Right lung (tissue), 10 donors: ENCODE results near the gene ALDH1B1. TPM values are rescaled to one million over a fixed set of nuclear protein-coding genes. Genes with fewer than 3 reads are reported as not detected.

ENCODE experiments used
- DNase-seq, 2 donors: peaks; one replicate each; pipeline ENCODE4 v3.0.0-alpha.2; 2013
- long read RNA-seq, 8 donors: transcript quantifications; one replicate each; lab custom pipeline, GENCODE V29; 2026
- polyA plus RNA-seq, 5 donors: library from polyadenylated mRNA; unstranded; fragments of 120-200 nt; gene quantifications; one replicate each; pipeline versions ENCODE4 v1.2.1 to v1.2.3, GENCODE V29; 2013; ENCODE audit warnings: inconsistent platforms in 1 of 5, low replicate concordance in 1 of 5; ENCODE audit not compliant: insufficient read length in 5 of 5, insufficient read depth in 1 of 5

The ALDH1B1 gene
- 10 to 100 TPM; 14.3 to 20.9 (median 19.3) TPM for polyA plus RNA-seq
- long read RNA-seq, donor 1, partial matches to known transcripts = 29 of 32 reads
- long read RNA-seq, donor 1, other reads (novel, unspliced or antisense) = 0 of 32 reads
- long read RNA-seq, donor 2, transcript ALDH1B1-201 (2 exons, 3,066 nt) = major isoform, 7 of 7 reads
- long read RNA-seq, donor 2, partial matches to known transcripts = 0 of 7 reads
- long read RNA-seq, donor 2, other reads (novel, unspliced or antisense) = 0 of 7 reads
- long read RNA-seq, donor 3, partial matches to known transcripts = 0 of 1 reads
- long read RNA-seq, donor 3, other reads (novel, unspliced or antisense) = 0 of 1 reads
- long read RNA-seq, donor 4, transcript ALDH1B1-201 (2 exons, 3,066 nt) = major isoform, 5 of 19 reads
- long read RNA-seq, donor 4, partial matches to known transcripts = 14 of 19 reads
- long read RNA-seq, donor 4, other reads (novel, unspliced or antisense) = 0 of 19 reads
- long read RNA-seq, donor 5, transcript ALDH1B1-201 (2 exons, 3,066 nt) = major isoform, 12 of 12 reads
- long read RNA-seq, donor 5, partial matches to known transcripts = 0 of 12 reads
- long read RNA-seq, donor 5, other reads (novel, unspliced or antisense) = 0 of 12 reads
- long read RNA-seq, donor 6, transcript ALDH1B1-201 (2 exons, 3,066 nt) = major isoform, 6 of 6 reads
- long read RNA-seq, donor 6, partial matches to known transcripts = 0 of 6 reads
- long read RNA-seq, donor 6, other reads (novel, unspliced or antisense) = 0 of 6 reads
- long read RNA-seq, donor 7, partial matches to known transcripts = 0 of 3 reads
- long read RNA-seq, donor 7, other reads (novel, unspliced or antisense) = 0 of 3 reads
- long read RNA-seq, donor 8, transcript ALDH1B1-201 (2 exons, 3,066 nt) = major isoform, 8 of 8 reads
- long read RNA-seq, donor 8, partial matches to known transcripts = 0 of 8 reads
- long read RNA-seq, donor 8, other reads (novel, unspliced or antisense) = 0 of 8 reads

DNA sequence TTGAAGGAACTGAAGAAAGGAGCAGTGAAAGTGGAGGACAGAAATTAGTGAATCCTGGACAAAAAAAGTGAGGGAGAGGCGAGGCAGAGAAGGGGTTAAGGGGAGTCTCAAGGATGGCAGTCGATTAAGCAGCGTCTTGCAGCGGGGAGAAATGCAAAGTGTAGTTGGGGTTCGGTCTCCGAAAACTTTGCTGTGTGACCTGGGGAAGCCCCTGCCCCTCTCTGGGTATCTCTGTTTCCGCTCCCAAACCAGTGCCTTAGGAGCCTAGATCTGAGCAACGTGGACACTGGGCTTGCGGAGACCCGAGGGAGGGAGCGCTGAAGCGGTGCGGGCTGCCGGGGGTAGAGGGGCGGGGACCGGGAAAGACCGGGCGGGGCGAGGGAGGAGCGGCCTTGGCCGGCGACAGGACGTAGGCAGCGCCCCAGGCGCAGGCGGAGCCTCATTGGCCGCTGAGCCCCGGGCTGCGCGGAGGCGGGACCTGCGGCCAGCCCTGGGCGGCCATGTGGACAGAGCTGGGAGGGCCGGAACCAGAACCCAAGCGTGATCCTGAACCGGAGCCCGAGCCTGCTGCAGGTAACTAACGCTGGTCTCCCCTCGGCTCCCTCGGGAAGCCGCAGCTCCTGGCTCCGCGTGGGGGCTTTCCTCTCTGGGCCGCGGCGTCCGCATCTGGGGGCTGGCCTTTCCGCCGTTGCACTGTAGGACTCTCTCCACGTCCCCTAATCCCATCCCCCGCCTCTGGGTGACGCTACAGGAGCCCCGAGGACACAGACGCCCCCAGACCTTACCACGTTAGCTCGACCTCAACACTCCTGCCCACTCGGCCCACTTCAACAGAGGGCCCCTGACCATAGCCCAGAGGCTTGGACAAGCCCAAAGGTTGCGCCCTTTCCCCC is at the start of gene ALDH1B1:
TSS of gene ALDH1B1 (plus strand) at position 468 of the 893 bp plus-strand sequence. CDS start 3,047 bp downstream, outside the sequence.
- DNase-seq = peak; percentile 81 to 82

GRCh38 chr9:38343037-38343436 is 49.5 kb upstream of the ALDH1B1 start:
- DNase-seq = no peak

DNA sequence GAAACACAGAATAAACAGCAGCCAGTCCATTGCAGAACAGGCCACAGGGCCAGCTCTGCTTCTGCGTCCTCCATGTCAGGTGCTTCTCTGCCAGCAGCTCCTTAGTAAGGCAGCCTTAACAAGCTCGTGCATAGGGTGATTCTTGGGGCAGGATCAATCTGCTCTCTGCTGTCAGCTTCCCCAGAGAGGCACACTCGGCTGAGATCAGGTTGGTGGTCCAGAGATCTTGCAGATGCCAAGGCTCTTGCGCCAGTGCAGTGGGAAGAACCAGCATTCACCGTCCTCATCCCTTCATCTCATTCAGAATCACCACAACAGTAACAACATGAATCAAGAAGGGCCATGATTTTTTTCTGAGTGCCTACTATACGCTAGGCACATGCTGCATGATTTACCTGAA is 49.0 kb upstream of the ALDH1B1 start:
- no peak for DNase-seq

DNA sequence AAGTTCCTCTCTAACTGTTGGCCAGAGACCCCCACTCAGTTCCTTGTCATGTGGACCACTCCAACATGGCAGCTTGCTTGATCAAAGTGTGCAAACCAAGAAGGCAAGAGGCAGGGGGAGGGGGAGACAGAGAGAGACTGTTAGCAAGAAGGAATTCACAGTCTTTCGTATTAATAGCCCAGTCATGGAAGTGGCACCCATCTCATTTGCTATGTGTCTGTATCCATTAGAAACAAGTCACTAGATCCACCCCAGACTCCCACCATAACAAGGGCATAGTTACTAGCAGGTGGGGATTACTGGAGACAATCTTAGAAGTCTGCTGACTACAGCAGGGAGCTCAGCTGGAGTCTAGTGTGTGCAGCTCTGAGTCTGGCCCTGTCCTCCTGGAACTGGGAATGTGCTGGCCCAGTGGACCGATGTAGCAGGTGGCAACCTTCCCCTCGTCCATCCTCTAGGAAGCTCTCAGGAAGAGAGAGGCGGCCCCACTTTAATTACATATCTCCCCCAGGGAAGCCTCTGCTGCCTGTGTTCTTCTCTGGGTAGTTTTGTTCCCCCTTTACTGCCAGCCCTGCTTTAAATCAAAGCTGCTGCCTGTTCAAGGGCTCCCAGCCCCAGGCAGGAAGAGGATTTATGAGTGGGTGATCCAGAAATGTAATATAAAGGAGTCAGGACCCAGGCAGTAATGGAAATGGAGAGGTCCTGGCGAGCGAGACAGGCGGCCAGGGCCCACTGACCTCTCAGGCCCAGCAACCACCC is 47.8 kb upstream of the ALDH1B1 start:
- DNase-seq = no peak

GRCh38 chr9:38345851-38346755 is 46.4 kb upstream of the ALDH1B1 start:
- DNase-seq = no peak

DNA sequence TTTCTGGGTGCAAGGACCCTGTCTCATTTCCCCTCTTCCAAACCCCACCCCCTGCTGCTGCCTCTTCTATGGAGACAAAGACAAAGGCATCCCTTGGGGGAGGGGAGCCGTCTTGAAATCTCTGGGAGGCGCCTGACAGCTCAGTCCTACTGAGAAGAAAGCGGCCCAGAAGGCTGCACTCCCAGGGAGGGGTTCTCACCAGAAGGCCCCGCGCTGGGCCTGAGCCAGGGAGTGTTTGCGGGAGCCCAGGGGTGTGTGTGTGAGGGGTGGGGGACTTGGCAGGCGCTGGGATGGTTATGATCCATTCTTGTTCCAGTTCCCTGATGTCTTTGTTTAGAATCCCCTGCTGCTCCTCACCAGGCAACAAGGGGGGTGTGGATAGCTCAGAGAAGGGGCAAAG is 45.7 kb upstream of the ALDH1B1 start:
- peak in 1 of 2 donors; percentile 21 for DNase-seq

- DNase-seq = no peak
Measured at GRCh38 chr9:38347271-38347671, 45.2 kb upstream of the ALDH1B1 start.

GRCh38 chr9:38347946-38348345 is 44.6 kb upstream of the ALDH1B1 start:
- DNase-seq = no peak

DNA sequence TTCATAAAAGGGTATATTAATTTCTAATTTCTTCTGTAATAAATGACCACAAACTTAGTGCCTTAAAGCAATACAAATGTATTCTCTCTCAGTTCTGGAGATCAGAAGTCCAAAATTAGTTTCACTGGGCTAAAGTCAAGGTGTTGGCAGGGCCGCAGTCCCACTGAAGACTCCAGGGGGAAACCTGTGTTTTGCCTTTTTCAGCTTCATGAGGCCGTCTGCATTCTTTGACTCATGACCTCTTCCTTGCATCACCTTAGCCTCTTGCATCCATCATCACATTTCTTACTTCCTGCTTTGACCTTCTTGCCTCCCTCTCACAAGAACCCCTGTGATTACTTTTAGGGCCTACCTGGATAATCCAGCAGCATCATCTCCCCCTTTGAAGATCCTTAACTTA is 42.0 kb upstream of the ALDH1B1 start:
- no peak for DNase-seq

DNA sequence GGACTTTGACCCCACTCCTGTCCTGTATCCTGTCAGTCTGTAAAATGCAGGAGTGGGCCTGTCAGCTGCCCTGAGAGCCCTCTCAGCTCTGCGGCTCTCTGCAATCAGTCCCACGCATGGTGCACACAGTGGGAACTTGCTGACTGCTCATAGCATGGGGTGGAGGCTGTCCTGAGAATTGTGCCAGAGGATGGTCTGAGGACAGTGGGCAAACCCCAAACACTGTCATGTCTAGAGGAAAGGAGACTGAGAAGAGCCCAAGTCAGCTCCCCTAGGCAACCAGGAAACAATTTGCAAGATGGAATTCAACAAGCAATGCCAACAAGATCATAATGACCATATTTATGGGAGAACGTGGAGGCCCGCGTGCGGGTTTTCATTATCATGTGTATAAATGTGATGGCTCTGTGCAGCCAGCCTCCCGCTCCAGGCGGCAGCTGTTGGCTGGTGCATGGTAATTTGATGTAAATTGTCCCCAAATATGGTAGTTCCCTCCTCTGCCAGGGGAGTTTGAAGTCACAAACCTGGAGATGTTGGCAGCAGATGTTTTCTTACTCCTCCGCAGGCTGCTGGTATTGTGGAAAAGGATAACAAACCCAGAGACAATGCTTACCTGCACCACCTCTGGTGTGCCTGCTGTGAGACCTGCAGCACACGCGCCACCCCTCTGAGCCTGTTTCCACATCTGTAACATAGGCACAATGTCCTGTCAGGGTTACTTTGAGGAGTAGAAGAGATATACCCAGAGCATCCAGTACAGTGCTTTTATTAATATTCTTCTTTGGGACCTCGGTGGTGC is 39.8 kb upstream of the ALDH1B1 start:
- DNase-seq = no peak

DNA sequence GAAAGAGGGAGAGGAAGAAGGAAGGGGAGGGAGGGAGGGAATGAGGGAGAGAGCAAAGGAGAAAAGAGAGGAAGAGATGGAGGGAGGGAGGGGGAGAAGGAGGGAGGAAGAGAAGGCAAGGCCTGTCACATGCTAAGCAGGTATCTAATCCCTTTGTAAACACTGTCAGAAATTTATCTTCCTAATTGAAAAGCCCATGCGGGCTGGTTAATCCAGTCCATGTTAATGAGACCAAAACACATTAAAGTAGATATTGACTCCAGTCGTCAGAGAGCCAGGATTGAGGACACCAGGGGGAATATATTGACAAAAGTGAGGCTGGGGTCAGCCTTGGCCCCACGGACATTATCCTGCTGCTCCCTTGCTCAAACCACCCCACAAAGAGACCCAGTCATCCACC is 37.4 kb upstream of the ALDH1B1 start:
- no peak for DNase-seq

- no peak for DNase-seq
Measured at GRCh38 chr9:38355517-38356120, 36.9 kb upstream of the ALDH1B1 start.

DNA sequence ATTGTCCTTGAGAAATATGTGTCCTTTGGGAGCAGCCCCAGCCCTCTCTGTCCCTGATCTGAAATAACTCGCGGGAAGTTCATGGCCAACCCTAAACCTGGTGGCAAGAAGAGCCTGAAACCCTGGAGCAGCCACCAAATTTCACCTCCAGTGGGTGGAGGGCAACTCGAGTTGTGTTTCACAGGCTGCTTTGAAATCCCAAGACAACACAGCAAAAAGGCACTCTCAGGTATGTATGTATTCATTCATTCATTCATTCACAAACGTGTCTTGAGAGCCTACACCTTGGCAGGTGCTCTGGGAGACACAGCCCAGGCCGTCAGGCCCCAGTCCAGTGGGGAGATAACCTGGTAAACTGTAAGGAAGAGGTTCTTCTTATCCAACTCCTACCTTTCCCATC is 35.7 kb upstream of the ALDH1B1 start:
- DNase-seq = no peak

- DNase-seq = no peak
Measured at GRCh38 chr9:38357350-38358114, 35.0 kb upstream of the ALDH1B1 start.

- no peak for DNase-seq
Measured at GRCh38 chr9:38358390-38359296, 33.9 kb upstream of the ALDH1B1 start.

GRCh38 chr9:38359297-38359653 is 33.2 kb upstream of the ALDH1B1 start:
- no peak for DNase-seq
